HG03280 (cell line): ENCODE results near the gene MRPL33.

Experiments
- ATAC-seq: cut with Tn5 transposase; IDR thresholded peaks from one replicate; pipeline ENCODE4 v1.9.1; 2021; ENCODE audit warnings: mild to moderate bottlenecking, moderate library complexity; ENCODE audit not compliant: unreplicated experiment

Gene MRPL33

DNA sequence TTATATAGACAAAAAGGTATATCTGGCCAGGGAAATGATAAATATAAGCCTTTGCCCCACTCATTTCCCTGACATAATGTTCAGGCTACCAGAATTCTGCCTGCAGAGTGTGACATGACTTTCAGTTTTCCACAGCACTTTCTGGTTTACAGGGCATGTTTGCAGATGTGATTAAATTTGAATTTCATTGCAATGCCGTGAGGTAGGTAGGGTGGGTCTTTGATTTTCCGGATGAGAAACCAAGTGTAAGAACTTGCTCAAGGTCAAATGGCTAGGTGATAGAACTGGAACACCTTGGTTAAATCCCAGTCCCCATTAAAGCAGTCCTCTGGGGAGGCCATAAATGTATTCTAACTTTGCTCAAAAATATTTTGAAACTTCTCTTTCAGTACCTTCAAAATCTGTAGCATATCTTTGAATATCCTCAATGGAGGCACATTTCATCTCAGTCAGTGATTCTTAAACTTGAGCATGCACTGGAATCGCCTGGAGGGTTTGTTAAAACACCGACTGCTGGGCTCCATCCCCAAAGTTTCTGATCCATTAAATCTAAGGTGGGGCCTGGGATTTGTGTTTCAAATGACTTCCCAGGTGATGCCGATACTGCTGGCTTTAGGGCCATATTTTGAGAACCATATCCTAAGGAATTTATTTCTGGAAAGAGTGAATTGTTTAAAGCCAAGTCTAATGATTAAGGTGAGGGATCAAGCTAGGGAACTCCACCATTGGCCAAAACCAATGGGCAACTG is 35.0 kb downstream of the MRPL33 start:
- no peak for ATAC-seq

DNA sequence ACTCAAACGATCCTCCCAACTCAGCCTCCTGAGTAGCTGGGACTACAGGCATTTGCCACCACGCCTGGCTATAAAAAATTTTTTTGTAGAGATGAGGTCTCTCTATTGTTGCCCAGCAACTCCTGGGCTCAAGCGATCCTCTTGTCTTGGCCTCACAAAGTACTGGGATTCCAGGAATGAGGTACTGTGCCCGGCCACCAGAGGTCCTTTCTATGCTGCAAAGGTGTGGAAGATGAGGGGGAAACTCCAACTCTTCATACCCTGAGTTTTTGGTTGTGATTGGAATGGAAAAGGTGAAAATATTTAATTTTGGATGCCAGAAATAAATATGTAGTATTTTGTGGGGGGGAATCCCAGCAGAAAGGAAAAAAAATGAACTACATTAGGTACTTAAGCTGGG is 36.0 kb downstream of the MRPL33 start:
- ATAC-seq, result no peak

DNA sequence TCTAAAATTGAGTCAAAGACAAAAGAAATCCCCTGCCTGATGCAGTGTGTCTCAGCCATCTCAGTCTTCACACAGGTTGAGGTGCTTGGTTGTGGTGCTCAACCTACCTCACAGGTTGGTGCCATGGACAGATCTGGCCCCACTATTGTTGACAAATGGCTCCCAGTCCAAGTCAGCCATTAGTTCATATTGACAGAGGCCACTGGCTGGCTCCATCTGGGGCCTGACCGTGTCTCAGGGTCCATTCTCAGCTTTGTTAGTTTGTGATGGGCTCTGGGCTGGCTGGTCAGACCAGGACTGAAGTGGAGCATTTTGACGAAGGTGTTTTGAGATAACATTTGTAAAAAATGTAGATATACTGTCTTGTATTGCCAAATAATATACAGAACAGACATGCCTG is 36.9 kb downstream of the MRPL33 start:
- no peak for ATAC-seq

DNA sequence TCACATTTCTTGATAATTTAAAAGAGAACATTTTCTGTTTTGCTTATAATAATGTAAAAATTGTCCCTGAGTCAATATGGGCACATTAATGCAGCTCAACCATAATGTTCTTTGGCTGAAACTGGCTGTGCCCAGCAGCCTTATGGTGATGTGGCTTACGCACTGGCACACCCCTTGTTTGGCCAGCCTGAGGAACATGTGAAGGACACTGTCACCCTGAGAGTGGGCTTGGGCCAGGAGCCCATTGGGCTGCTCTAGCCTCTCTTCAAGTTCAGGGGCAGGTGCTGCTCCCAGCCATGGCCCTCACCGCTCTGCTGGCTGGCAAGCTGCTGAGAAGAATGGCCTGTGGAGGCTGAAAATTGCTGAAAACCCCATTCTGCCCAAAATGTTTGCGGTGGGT is 37.5 kb downstream of the MRPL33 start:
- ATAC-seq, result no peak

DNA sequence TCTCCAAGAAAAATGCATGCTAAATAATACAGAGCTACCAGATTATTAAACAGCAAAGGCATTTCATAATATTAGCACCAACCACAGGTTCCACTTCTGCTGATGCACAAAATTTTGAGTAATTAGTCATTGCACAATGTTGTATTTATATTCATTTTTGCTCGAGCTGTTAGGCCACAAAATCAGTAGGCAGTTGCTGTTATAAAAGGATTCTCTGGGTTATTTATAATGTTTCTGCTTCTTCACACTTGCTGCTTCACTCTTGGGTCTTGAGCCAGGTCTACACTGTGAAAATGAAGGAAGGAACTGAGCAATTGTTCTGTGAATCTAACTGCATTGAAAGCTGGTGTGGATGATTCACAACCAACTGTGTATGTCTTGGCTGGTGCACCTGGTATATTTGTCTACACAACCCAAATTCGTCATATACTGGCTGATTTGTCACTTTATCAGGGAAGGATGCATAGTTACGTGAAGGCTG is 38.3 kb downstream of the MRPL33 start:
- no peak for ATAC-seq

DNA sequence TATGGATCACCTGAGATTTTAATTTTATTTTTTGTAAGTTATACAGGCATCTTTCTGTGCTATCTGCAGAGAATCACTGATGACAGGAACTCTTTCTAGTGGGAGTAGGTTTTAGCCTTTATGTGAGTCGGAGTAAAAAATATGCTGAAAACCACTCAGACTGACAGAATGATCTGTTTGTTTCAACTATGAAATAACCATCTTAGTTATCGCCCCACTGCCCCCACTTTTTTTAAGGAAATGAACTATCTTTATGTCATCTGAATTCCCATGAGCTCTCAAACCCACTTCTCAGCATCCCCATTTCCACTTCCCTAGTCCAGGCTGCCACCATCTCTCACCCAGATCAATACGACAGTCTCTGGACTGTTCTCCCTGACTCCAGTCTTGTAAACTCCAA is 38.9 kb downstream of the MRPL33 start:
- no peak for ATAC-seq

DNA sequence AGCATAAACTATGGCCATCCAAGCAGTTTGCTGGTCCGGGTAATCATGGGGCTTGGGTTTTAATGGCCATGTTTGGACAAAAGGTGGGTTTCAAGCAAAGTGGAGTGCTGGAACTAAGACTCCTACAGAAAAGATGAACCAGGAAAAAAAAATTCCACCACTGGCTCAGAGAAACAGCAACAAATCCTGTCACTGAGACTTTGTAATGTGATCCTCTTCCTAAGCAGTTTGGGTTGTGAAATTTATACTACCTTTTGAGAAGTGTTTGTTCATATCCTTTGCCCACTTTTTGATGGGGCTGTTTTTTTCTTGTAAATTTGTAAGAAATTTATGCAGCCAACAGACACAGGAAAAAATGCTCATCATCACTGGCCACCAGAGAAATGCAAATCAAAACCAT is 40.2 kb downstream of the MRPL33 start:
- ATAC-seq, result no peak

DNA sequence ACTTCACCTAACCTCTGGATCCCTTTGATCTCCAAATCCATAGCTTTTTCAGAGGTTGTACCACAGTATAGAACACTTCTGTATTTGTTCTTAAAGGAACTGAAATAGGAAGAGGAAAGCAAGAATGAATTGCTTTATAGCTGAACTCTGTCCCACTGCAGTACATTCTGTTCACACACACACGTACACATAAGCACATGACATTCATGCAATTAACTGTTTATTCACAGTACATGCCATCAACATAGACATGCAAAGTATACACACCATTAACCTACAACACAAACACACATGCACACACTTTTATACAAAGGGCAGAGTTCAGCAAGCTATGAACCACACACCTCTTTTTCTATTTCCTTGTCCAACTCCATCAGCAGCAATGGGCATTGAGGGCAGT is 43.2 kb downstream of the MRPL33 start:
- ATAC-seq, result no peak

DNA sequence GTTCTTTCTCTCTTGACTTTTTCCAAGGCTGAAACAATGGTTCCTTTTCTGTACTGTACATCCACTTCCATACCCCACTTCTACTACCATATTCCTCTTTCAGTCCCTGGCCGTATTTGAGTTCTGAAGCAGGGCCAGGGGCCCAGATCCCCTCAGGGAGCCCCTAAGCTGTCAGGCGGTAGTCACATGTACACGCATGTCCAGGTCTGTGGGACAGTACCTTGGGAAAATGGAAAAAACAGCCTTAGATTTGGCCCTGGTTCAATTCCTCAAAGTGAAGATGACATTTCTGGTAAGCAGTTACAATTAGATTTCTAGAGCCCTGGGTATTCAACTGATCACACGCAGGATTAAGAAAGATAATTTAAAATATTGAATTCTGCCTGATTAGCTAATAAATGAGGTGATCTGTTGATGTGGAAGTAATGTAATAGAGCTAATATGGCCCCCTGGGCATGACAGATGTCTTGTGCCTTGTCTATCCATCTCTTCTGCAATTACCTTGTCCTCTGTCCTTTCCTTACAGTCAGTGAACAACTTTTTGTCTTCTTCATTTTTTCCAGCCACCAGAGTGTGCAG is 44.4 kb downstream of the MRPL33 start:
- ATAC-seq, result no peak

DNA sequence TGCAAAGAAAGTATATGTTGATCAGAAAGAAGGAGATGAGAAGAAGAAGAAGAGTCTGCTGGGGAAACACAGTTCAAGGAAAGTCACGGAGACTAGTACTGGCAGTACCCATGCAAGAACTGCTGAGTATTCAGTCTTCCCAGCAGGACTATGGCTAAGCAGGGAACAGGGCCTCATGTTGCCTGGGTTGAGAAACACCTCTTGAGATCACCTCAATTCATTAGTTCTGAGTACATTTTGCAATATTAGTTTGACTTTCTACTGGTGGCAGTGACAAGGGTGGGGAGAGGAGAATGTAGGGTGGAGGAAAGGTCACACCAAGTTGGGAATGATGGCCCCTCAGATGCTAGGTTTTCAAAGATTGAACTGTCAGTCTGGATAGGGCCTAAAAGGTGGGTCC is 50.5 kb downstream of the MRPL33 start:
- ATAC-seq, result no peak

DNA sequence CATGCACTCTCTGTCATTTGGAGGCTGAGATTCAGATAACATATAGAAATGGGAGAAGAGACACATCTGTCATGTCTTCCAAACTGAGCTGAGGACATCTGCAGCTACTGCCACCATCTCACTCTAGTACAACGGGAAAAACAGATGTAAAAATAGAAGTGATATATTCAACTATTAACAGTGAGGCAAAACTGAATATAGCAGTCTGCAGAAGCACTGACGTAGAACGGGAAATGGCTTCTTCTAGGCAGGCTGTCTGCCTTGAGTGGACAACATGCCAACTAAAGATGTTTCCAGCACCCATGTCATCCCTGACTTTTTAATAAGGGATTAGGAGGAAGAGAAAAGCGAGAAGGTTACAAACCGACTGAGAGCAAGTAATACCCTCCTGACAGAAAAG is 51.6 kb downstream of the MRPL33 start:
- ATAC-seq, result no peak

DNA sequence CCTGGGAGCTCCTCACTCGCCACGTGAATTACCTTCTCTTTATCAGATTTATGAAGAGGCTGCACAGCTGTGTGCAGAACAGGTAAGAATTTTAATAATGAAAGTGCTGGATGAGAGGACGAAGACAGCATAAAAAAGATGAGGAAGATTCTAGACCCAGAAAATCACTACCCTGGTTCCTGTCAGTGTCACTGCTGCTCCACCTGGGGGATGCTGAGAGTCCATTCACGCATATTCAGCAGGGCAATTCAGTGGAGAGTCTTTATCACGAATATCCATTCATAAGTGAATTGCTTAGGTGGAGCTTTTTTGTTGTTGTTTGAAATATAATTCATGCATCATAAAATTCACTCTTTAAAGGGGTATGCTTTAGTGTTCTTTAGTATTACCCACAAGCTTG is 52.0 kb downstream of the MRPL33 start:
- ATAC-seq, result no peak

DNA sequence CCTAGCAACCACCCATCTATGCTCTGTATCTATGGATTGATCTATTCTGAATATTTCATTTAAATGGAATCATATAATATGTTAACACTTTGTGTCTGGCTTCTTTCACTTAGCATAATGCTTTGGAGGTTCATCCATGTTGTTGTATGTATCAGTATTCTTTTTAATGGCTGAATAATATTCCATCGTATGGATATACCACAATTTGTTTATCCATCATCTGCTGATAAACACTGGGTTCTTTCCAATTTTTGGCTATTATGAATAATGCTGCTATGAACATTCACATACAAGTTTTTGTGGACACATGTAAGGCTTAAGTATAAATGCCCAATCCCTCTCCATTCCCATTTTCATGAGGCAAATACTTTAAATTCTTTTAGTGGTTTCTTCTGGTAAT is 52.9 kb downstream of the MRPL33 start:
- ATAC-seq, result no peak

DNA sequence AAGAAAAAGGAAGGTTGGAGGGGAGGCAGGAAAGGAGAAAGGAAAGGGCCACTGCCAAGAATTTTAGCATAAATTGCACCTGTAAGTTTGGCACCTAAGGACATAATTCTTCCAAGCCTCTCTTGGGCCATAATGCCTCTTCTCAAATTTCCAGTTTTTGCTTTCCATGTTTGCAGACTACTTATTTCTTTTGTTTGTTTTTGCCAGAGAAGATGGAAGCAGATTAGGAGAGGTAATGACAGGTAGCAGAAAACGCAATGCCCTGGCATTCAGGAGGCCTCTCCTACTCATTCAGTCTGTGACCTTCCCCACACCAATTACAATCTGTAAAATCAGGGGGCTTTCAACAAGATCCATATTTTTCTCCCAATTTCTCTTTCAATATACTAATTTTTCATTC is 56.8 kb downstream of the MRPL33 start:
- no peak for ATAC-seq
